ENCODE measurements around the gene MAPK10.

GRCh38 chr4:86344127-86344526, 15.7 kb downstream of the MAPK10 start:
- no peak for TF ChIP-seq SIN3A (IDR thresholded peaks at IDR 0.05; ENCODE audit: borderline replicate concordance, insufficient read depth, low read length)
- no peak for TF ChIP-seq POLR2AphosphoS5 (IDR thresholded peaks at IDR 0.05; ENCODE audit: low read depth, low read length)
- no peak for TF ChIP-seq REST (IDR thresholded peaks at IDR 0.05; ENCODE audit: insufficient read depth in 1 of 2, low read depth in 2 of 2, low read length in 2 of 2)
- no peak for TF ChIP-seq TAF1 (IDR thresholded peaks at IDR 0.05; ENCODE audit: borderline replicate concordance, insufficient read depth, low read length)

Measured in PFSK-1 (cell line).